ENCODE measurements around the gene ZBTB43. TPM values are rescaled to one million over a fixed set of nuclear protein-coding genes. Genes with fewer than 3 reads are reported as not detected.

ZBTB43 gene
- total RNA-seq, 4 donors from 2014 or later: 11.6 to 141 (median 16.2) TPM

GRCh38 chr9:126872516-126872915, 67.7 kb downstream of the ZBTB43 start:
- H3K27me3 ChIP-seq: no peaks in the 10 kb centered on the region
- TF ChIP-seq POLR2A (IDR thresholded peaks at IDR 0.05) (no peak), CTCF (IDR thresholded peaks at IDR 0.05) (no peak)
- no peaks in the 10 kb centered on the region for H3K36me3 ChIP-seq
- no peaks in the 10 kb centered on the region for H3K4me1 ChIP-seq
- H3K4me3 ChIP-seq: no peak overlapping the region
- H3K9me3 ChIP-seq: no peaks in the 10 kb centered on the region
- no peak overlapping the region for H3K27ac ChIP-seq
- DNase-seq: no peak

- DNase-seq: no peak
- H3K27me3 ChIP-seq: no peaks in the 10 kb centered on the region
- no peaks in the 10 kb centered on the region for H3K4me1 ChIP-seq
- TF ChIP-seq CTCF (IDR thresholded peaks at IDR 0.05) (no peak), POLR2A (IDR thresholded peaks at IDR 0.05) (no peak)
- peaks cover 0 to 6% (median 0%) of the 10 kb centered on the region in 3 donors for H3K36me3 ChIP-seq
- H3K27ac ChIP-seq: no peak overlapping the region
- H3K9me3 ChIP-seq: no peaks in the 10 kb centered on the region
- no peak overlapping the region for H3K4me3 ChIP-seq
Measured at GRCh38 chr9:126874546-126875314, 69.9 kb downstream of the ZBTB43 start.

- H3K36me3 ChIP-seq: peaks cover 0 to 18% (median 0%) of the 10 kb centered on the region in 3 donors
- H3K27ac ChIP-seq: no peak overlapping the region
- no peaks in the 10 kb centered on the region for H3K27me3 ChIP-seq
- no peak for TF ChIP-seq CTCF (IDR thresholded peaks at IDR 0.05)
- TF ChIP-seq POLR2A (IDR thresholded peaks at IDR 0.05): no peak
- H3K9me3 ChIP-seq: no peaks in the 10 kb centered on the region
- no peak overlapping the region for H3K4me3 ChIP-seq
- no peaks in the 10 kb centered on the region for H3K4me1 ChIP-seq
- DNase-seq: no peak
Measured at GRCh38 chr9:126875756-126876510, 71.1 kb downstream of the ZBTB43 start.

GRCh38 chr9:126876531-126876930, 71.7 kb downstream of the ZBTB43 start:
- no peak for DNase-seq
- TF ChIP-seq CTCF (IDR thresholded peaks at IDR 0.05): no peak
- no peak for TF ChIP-seq POLR2A (IDR thresholded peaks at IDR 0.05)

GRCh38 chr9:126877418-126877817, 72.6 kb downstream of the ZBTB43 start:
- H3K27me3 ChIP-seq: no peaks in the 10 kb centered on the region
- TF ChIP-seq CTCF (IDR thresholded peaks at IDR 0.05): no peak
- no peak for TF ChIP-seq POLR2A (IDR thresholded peaks at IDR 0.05)
- peaks cover 0 to 27% (median 0%) of the 10 kb centered on the region in 3 donors for H3K36me3 ChIP-seq
- H3K27ac ChIP-seq: no peak overlapping the region
- H3K9me3 ChIP-seq: no peaks in the 10 kb centered on the region
- no peaks in the 10 kb centered on the region for H3K4me1 ChIP-seq
- DNase-seq: no peak
- H3K4me3 ChIP-seq: no peak overlapping the region

More at GRCh38 chr9:126876531-126876930, 71.7 kb downstream of the ZBTB43 start:
- H3K27ac ChIP-seq: no peak overlapping the region
- H3K4me3 ChIP-seq: no peak overlapping the region
- H3K4me1 ChIP-seq: no peaks in the 10 kb centered on the region
- no peaks in the 10 kb centered on the region for H3K9me3 ChIP-seq
- H3K36me3 ChIP-seq: peaks cover 0 to 22% (median 0%) of the 10 kb centered on the region in 3 donors
- no peaks in the 10 kb centered on the region for H3K27me3 ChIP-seq

Measured in Peyer's patch (tissue), 4 donors.